ENCODE data around the gene SORCS2. TPM values are rescaled to one million over a fixed set of nuclear protein-coding genes. Genes with fewer than 3 reads are reported as not detected.

SORCS2 gene
- total and polyA plus RNA-seq, 2 of the 8 experiments (the other 6 are each of a cell fraction or from before 2014, with no cell fraction given): 0.36 to 1.8 TPM

DNA sequence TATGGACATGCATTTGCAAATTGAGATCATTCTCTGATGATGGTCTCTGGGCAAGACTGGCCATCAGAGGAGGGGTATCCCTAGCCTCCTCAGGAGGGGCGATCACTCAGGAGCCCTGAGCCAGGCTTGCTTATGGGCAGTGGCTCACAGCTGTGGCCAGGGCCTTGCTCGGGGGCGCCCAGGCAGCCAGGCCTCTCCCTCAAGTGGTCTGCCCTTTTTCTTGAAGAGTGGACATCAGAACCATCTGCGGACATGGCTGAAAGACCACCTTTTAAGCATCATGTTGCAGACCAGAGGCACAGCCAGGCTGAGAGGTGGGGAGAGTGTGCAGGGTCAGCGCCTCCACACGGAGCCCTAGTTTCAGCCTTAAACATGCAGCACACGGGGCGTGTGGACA lies 349.1 kb downstream of the SORCS2 start (continued):
- TF ChIP-seq, protein P1, sequence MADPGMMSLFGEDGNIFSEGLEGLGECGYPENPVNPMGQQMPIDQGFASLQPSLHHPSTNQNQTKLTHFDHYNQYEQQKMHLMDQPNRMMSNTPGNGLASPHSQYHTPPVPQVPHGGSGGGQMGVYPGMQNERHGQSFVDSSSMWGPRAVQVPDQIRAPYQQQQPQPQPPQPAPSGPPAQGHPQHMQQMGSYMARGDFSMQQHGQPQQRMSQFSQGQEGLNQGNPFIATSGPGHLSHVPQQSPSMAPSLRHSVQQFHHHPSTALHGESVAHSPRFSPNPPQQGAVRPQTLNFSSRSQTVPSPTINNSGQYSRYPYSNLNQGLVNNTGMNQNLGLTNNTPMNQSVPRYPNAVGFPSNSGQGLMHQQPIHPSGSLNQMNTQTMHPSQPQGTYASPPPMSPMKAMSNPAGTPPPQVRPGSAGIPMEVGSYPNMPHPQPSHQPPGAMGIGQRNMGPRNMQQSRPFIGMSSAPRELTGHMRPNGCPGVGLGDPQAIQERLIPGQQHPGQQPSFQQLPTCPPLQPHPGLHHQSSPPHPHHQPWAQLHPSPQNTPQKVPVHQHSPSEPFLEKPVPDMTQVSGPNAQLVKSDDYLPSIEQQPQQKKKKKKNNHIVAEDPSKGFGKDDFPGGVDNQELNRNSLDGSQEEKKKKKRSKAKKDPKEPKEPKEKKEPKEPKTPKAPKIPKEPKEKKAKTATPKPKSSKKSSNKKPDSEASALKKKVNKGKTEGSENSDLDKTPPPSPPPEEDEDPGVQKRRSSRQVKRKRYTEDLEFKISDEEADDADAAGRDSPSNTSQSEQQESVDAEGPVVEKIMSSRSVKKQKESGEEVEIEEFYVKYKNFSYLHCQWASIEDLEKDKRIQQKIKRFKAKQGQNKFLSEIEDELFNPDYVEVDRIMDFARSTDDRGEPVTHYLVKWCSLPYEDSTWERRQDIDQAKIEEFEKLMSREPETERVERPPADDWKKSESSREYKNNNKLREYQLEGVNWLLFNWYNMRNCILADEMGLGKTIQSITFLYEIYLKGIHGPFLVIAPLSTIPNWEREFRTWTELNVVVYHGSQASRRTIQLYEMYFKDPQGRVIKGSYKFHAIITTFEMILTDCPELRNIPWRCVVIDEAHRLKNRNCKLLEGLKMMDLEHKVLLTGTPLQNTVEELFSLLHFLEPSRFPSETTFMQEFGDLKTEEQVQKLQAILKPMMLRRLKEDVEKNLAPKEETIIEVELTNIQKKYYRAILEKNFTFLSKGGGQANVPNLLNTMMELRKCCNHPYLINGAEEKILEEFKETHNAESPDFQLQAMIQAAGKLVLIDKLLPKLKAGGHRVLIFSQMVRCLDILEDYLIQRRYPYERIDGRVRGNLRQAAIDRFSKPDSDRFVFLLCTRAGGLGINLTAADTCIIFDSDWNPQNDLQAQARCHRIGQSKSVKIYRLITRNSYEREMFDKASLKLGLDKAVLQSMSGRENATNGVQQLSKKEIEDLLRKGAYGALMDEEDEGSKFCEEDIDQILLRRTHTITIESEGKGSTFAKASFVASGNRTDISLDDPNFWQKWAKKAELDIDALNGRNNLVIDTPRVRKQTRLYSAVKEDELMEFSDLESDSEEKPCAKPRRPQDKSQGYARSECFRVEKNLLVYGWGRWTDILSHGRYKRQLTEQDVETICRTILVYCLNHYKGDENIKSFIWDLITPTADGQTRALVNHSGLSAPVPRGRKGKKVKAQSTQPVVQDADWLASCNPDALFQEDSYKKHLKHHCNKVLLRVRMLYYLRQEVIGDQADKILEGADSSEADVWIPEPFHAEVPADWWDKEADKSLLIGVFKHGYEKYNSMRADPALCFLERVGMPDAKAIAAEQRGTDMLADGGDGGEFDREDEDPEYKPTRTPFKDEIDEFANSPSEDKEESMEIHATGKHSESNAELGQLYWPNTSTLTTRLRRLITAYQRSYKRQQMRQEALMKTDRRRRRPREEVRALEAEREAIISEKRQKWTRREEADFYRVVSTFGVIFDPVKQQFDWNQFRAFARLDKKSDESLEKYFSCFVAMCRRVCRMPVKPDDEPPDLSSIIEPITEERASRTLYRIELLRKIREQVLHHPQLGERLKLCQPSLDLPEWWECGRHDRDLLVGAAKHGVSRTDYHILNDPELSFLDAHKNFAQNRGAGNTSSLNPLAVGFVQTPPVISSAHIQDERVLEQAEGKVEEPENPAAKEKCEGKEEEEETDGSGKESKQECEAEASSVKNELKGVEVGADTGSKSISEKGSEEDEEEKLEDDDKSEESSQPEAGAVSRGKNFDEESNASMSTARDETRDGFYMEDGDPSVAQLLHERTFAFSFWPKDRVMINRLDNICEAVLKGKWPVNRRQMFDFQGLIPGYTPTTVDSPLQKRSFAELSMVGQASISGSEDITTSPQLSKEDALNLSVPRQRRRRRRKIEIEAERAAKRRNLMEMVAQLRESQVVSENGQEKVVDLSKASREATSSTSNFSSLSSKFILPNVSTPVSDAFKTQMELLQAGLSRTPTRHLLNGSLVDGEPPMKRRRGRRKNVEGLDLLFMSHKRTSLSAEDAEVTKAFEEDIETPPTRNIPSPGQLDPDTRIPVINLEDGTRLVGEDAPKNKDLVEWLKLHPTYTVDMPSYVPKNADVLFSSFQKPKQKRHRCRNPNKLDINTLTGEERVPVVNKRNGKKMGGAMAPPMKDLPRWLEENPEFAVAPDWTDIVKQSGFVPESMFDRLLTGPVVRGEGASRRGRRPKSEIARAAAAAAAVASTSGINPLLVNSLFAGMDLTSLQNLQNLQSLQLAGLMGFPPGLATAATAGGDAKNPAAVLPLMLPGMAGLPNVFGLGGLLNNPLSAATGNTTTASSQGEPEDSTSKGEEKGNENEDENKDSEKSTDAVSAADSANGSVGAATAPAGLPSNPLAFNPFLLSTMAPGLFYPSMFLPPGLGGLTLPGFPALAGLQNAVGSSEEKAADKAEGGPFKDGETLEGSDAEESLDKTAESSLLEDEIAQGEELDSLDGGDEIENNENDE (IDR thresholded peaks at IDR 0.05; ENCODE audit: insufficient replicate concordance, low read length): no peak
- TF ChIP-seq, protein P2, sequence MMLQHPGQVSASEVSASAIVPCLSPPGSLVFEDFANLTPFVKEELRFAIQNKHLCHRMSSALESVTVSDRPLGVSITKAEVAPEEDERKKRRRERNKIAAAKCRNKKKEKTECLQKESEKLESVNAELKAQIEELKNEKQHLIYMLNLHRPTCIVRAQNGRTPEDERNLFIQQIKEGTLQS (IDR thresholded peaks at IDR 0.05; ENCODE audit: insufficient read depth, low read depth, low read length): no peak
- TF ChIP-seq TBP (IDR thresholded peaks at IDR 0.05; ENCODE audit: low read depth, low read length): no peak
- no peak for TF ChIP-seq KDM4A (IDR thresholded peaks at IDR 0.05; ENCODE audit: low read depth, low read length, severe bottlenecking)
- no peak for TF ChIP-seq TAF1 (IDR thresholded peaks at IDR 0.05; ENCODE audit: low read depth, low read length)
- no peak for TF ChIP-seq CREB1 (IDR thresholded peaks at IDR 0.05)
